Fibroblast of pulmonary artery (primary cell): Measurements from ENCODE around the gene SMAD7.

Experiments
- DNase-seq: peaks from one replicate; pipeline ENCODE4 v3.0.0-alpha.2; 2010; ENCODE audit warnings: low read depth
- H3K4me3 ChIP-seq: replicated peaks from 2 replicates; pipeline ENCODE4 v1.5.1; 2011; ENCODE audit warnings: low read depth, mild to moderate bottlenecking, control low read depth, low read length, moderate library complexity
- CTCF ChIP-seq: IDR thresholded peaks from 2 replicates; pipeline ENCODE4 v1.5.1; 2011; ENCODE audit warnings: mild to moderate bottlenecking, control low read depth, low read length, inconsistent platforms; ENCODE audit errors: missing control alignments

The SMAD7 gene

GRCh38 chr18:48950536-48951447, at the start of gene SMAD7:
Gene SMAD7, minus strand, starts transcription at chr18:48950965. Its CDS starts 541 bp downstream, at chr18:48950424.
- DNase-seq = peak; percentile 41
- H3K4me3 ChIP-seq = peak within 1 kb of the TSS; percentile 96
- no peak for TF ChIP-seq CTCF

DNA sequence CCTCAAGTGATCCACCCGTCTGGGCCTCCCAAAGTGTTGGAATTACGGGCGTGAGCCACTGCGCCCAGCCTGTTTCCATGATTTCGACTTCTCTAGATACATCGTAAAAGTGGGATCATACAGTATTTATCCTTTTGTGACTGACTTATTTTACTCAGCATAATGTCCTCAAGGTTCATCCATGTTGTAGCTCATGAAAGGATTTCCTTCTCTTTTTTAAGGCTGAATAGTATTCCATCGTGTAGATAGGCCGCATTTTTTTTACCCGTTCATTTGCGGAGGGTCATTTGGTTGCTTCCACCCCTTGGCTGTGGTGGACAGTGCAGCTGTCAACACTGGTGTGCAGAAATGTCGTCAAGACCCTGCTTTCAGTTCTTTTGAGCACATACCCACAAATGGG, 48.8 kb upstream of the SMAD7 start:
- no peak overlapping the region for H3K4me3 ChIP-seq
- DNase-seq = no peak
- no peak for TF ChIP-seq CTCF

GRCh38 chr18:48997985-48998831, 47.4 kb upstream of the SMAD7 start:
- peak; percentile 93 for DNase-seq
- no peak overlapping the region for H3K4me3 ChIP-seq
- no peak for TF ChIP-seq CTCF

DNA sequence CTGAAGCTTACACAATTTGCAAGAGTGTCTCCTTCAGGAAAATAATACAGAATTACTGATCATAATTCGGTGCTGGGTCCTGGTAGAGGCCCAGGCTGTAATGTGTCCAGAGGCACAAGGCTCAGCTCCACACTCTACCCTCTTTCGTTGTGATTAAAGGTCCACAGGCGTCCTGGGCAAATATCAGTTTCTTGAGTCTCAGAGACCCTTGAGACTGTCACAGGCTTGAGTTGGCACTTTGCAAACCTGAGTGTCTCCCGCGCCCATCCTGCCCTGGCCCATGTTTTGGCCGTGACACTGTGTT, 46.9 kb upstream of the SMAD7 start:
- no peak overlapping the region for H3K4me3 ChIP-seq
- DNase-seq = no peak
- TF ChIP-seq CTCF = no peak

GRCh38 chr18:48996901-48997463, 46.2 kb upstream of the SMAD7 start:
- TF ChIP-seq CTCF = no peak
- H3K4me3 ChIP-seq = no peak overlapping the region
- peak; percentile 46 for DNase-seq

GRCh38 chr18:48996041-48996440, 45.3 kb upstream of the SMAD7 start:
- no peak overlapping the region for H3K4me3 ChIP-seq
- DNase-seq = no peak
- no peak for TF ChIP-seq CTCF
